Glutamatergic neuron (in vitro differentiated cells): Measurements from ENCODE around the gene RNGTT. TPM values are rescaled to one million over a fixed set of nuclear protein-coding genes. Genes with fewer than 3 reads are reported as not detected.

Experiments
- DNase-seq: peaks from one replicate; pipeline ENCODE4 v3.0.0; 2022
- H3K27ac Mint-ChIP-seq: one replicate; pipeline ENCODE4 v1.8.0; 2020; ENCODE audit warnings: mild to moderate bottlenecking, mixed read lengths, inconsistent platforms; ENCODE audit not compliant: unreplicated experiment
- H3K27me3 Mint-ChIP-seq: one replicate; pipeline ENCODE4 v1.8.0; 2020; ENCODE audit warnings: mild to moderate bottlenecking, moderate library complexity, mixed read lengths, inconsistent platforms; ENCODE audit not compliant: unreplicated experiment
- H3K36me3 Mint-ChIP-seq: one replicate; pipeline ENCODE4 v1.8.0; 2020; ENCODE audit warnings: mild to moderate bottlenecking, mixed read lengths, inconsistent platforms; ENCODE audit not compliant: unreplicated experiment
- H3K4me1 Mint-ChIP-seq: one replicate; pipeline ENCODE4 v1.8.0; 2020; ENCODE audit warnings: mild to moderate bottlenecking, low read depth, mixed read lengths, inconsistent platforms; ENCODE audit not compliant: unreplicated experiment
- H3K4me3 Mint-ChIP-seq: one replicate; pipeline ENCODE4 v1.8.0; 2020; ENCODE audit warnings: mild to moderate bottlenecking, mixed read lengths, inconsistent platforms; ENCODE audit not compliant: unreplicated experiment
- H3K9me3 Mint-ChIP-seq: one replicate; pipeline ENCODE4 v1.8.0; 2020; ENCODE audit warnings: mild to moderate bottlenecking, moderate library complexity, mixed read lengths, inconsistent platforms; ENCODE audit not compliant: unreplicated experiment
- total RNA-seq: library from RNA; stranded (reverse); fragmentation: NEBNext Ultra II Directional; extraction: Animal tissue kit (Norgen Biotek cat#: 25700); gene quantifications from one replicate; pipeline ENCODE4 v1.2.1, GENCODE V29; 2021; ENCODE audit not compliant: unreplicated experiment
- TF ChIP-seq, protein P1 (sequence below): fragments of 200-600 bp; sonication (generic); IDR thresholded peaks from one replicate; pipeline ENCODE4 v1.5.0; 2021; ENCODE audit not compliant: partially characterized antibody, unreplicated experiment

RNGTT gene
- total RNA-seq, 1 donor from 2014 or later = 23.9 TPM

DNA sequence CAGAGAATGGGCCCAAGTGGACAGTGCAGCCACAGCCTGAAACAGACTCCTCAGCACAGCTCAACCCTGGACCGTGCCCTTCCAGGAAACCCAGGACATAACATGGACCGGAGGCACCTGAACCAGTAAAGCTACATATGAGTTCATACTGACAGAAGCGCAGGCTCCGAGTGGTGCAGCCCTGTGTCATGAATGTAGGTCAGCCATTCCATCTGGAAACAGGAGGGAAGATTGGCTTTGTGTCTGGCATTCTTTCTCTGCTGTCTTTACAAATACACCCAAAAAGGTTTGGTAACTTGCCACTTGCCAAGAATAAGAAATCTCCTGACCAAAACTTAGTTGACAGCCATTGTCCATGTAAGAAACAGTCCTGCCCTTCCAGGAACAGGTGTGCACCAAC is 366.6 kb downstream of the RNGTT start:
- H3K4me3 Mint-ChIP-seq = no peak overlapping the region
- no peak for DNase-seq
- H3K27me3 Mint-ChIP-seq = peaks cover 1% of the 10 kb centered on the region
- no peaks in the 10 kb centered on the region for H3K4me1 Mint-ChIP-seq
- peaks cover 10% of the 10 kb centered on the region for H3K36me3 Mint-ChIP-seq
- H3K9me3 Mint-ChIP-seq = peaks cover 8% of the 10 kb centered on the region
- TF ChIP-seq, protein P1, sequence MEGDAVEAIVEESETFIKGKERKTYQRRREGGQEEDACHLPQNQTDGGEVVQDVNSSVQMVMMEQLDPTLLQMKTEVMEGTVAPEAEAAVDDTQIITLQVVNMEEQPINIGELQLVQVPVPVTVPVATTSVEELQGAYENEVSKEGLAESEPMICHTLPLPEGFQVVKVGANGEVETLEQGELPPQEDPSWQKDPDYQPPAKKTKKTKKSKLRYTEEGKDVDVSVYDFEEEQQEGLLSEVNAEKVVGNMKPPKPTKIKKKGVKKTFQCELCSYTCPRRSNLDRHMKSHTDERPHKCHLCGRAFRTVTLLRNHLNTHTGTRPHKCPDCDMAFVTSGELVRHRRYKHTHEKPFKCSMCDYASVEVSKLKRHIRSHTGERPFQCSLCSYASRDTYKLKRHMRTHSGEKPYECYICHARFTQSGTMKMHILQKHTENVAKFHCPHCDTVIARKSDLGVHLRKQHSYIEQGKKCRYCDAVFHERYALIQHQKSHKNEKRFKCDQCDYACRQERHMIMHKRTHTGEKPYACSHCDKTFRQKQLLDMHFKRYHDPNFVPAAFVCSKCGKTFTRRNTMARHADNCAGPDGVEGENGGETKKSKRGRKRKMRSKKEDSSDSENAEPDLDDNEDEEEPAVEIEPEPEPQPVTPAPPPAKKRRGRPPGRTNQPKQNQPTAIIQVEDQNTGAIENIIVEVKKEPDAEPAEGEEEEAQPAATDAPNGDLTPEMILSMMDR = no peak
- no peak overlapping the region for H3K27ac Mint-ChIP-seq

DNA sequence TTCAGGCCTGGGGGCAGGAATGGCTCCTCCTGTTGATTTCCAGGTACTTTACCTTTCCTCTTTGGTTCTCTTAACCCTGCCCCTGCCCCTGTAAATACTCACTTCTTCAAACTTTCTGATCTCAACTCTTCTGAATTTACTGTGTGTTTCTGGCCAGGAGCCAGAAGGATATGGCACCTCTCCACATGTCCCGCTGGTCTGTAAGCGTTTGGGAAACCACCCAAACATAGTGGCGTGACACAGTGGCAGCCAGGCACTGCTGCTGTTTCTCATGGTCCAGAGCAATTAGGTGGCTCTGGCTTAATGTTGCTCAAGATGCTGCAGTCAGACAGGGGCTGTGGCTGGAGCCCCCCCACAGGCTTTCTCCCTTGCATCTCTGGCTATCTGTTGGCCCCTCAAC is 374.5 kb downstream of the RNGTT start:
- Mint-ChIP-seq H3K36me3 (peaks cover 5% of the 10 kb centered on the region), H3K9me3 (peaks cover 2% of the 10 kb centered on the region), H3K4me3 (no peak overlapping the region), H3K27me3 (peaks cover 3% of the 10 kb centered on the region), H3K4me1 (no peaks in the 10 kb centered on the region), H3K27ac (no peak overlapping the region)
- no peak for DNase-seq
- TF ChIP-seq, protein P1 = no peak

DNA sequence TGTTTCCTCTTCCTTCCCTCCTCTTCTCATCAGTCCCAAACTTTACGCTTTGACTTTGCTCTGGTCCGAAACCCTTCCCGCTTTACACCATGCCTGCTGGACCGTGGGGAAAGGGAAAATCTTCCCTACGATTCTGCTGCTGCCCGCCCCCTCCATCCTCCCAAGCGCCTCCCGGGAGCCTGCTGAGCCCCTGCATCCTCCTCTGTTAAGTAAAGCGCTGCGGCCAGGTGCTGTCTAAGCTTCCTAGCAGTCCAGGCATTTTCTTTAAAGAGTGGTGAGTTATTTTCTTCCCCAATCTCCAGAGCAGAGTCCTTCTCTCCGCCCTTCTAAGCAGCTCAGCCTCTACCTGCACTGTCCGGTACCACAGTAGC is 376.3 kb downstream of the RNGTT start:
- DNase-seq = no peak
- TF ChIP-seq, protein P1 = no peak
- no peak overlapping the region for H3K27ac Mint-ChIP-seq
- H3K27me3 Mint-ChIP-seq = peaks cover 3% of the 10 kb centered on the region
- no peaks in the 10 kb centered on the region for H3K36me3 Mint-ChIP-seq
- no peak overlapping the region for H3K4me3 Mint-ChIP-seq
- H3K4me1 Mint-ChIP-seq = no peaks in the 10 kb centered on the region
- peaks cover 2% of the 10 kb centered on the region for H3K9me3 Mint-ChIP-seq

DNA sequence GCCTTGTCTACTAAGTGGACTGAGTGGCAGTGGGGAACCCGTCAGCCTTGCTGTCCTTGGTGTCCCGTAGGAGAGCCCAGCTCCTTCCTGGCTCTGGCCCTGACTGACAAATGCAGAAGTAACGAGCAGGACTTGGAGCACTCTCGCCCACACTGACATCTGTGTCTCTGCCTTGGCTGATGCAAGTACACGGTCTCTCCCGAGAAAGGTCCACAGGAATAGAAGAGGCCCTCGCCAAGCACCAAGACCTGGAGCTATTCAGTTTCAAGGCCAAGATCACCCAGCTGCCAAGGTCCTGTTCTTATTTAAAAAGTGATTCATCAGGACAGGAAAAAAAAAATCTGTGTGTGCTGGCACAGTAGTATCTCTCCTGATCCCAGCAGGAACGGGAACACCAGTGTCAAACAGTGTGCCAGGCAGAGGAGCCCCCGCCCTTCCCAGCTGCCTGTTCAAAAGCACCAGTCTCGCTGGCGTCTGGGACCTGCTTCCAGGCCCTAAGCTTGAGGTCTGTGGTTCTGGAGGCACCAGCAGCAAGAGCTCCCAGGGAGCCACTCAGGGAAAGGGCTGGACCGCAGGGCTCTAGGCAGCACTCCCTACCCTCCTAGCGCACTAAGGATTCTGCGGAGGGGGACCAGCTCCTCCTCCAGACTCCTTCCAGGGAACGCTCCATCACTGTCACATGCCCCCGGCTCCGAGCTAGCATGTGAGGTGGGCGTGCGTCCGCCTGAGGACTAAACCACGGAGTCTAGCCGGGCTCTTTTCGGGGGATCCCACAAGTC is 376.9 kb downstream of the RNGTT start:
- Mint-ChIP-seq H3K4me3 (no peak overlapping the region), H3K27me3 (peaks cover 3% of the 10 kb centered on the region), H3K27ac (no peak overlapping the region), H3K4me1 (no peaks in the 10 kb centered on the region), H3K9me3 (peaks cover 2% of the 10 kb centered on the region), H3K36me3 (no peaks in the 10 kb centered on the region)
- TF ChIP-seq, protein P1 = no peak
- no peak for DNase-seq

DNA sequence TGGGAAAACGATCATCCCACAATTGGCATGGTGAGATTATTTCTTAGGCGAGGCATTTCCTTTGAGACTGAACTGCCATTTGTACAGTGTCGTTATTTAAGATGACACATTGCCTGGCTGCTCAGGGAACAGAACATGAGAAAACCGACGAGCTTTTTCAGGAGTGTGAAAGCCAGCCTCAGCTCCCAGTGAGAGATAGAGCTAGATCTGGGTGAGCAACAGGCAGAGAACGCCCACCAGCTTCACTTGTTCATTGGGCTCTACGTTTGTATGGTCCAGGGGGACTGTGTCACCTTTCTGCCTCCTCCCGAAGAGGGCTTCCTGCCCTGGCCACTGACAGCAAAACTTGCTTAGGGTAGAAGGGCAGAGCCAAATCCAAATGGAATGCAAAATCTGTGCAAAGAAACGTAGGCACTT is 378.1 kb downstream of the RNGTT start:
- Mint-ChIP-seq H3K9me3 (peaks cover 2% of the 10 kb centered on the region), H3K27ac (no peak overlapping the region), H3K4me1 (no peaks in the 10 kb centered on the region), H3K27me3 (peaks cover 3% of the 10 kb centered on the region), H3K36me3 (no peaks in the 10 kb centered on the region), H3K4me3 (no peak overlapping the region)
- TF ChIP-seq, protein P1 = no peak
- no peak for DNase-seq
